SK-N-SH (cell line): ENCODE data around the gene ASS1. TPM values are rescaled to one million over a fixed set of nuclear protein-coding genes. Genes with fewer than 3 reads are reported as not detected.

ENCODE experiments used
- CTCF ChIA-PET: fragments of 300-600, 350-600 bp; formaldehyde crosslinking; extraction: SDS; loops from one replicate; lab custom pipeline; 2021; lab: Yijun Ruan, JAX
- POLR2A ChIA-PET: fragments of 350-600 bp; sonication (Branson Sonifier 250); formaldehyde crosslinking; extraction: SDS; loops from one replicate; lab custom pipeline; 2020; ENCODE audit warnings: antibody characterized with exemption, inconsistent platforms; lab: Yijun Ruan, JAX
- DNase-seq: peaks from one replicate; pipeline ENCODE4 v3.0.0; 2012
- H2AFZ ChIP-seq: fragments of 200-600 bp; sonication (generic); 2 replicates; pipeline ENCODE4 v1.8.1; 2016; ENCODE audit warnings: antibody characterized with exemption, mild to moderate bottlenecking, low read depth
- H3F3A ChIP-seq: fragments of 200-600 bp; sonication (generic); replicated peaks from 2 replicates; pipeline ENCODE3; 2016; ENCODE audit warnings: antibody characterized with exemption, mild to moderate bottlenecking; ENCODE audit not compliant: insufficient read depth
- H3K27ac ChIP-seq, 2 experiments: fragments of 200-500 bp in 1 of 2; fragments of 200-600 bp in 1 of 2; sonication (Bioruptor generic) in 1 of 2; sonication (generic), shearing (Covaris generic) in 1 of 2; 2 replicates each; pipeline versions ENCODE4 v1.5.1 to v1.6.1; 2014 to 2016; ENCODE audit warnings: low read depth in 2 of 2, inconsistent platforms in 1 of 2, low read length in 1 of 2, mild to moderate bottlenecking in 1 of 2, mixed read lengths in 1 of 2
- H3K27me3 ChIP-seq: fragments of 200-600 bp; sonication (generic), shearing (Covaris generic); 2 replicates; pipeline ENCODE4 v1.6.1; 2016; ENCODE audit warnings: mixed run types; ENCODE audit not compliant: insufficient read depth
- H3K36me3 ChIP-seq, 2 experiments: fragments of 200-500 bp in 1 of 2; fragments of 200-600 bp in 1 of 2; sonication (Bioruptor generic) in 1 of 2; sonication (generic) in 1 of 2; replicated peaks in 1 of 2; 2 replicates each; pipeline versions ENCODE3 to v1.5.1; 2014 to 2016; ENCODE audit warnings: low read length in 1 of 2, mild to moderate bottlenecking in 1 of 2; ENCODE audit not compliant: insufficient read depth in 2 of 2, control insufficient read depth in 1 of 2
- H3K4me1 ChIP-seq, 2 experiments: fragments of 200-500 bp in 1 of 2; fragments of 200-600 bp in 1 of 2; sonication (Bioruptor generic) in 1 of 2; sonication (generic), shearing (Covaris generic) in 1 of 2; 2 replicates each; pipeline versions ENCODE4 v1.5.1 to v1.6.1; 2014 to 2016; ENCODE audit warnings: low read depth in 1 of 2, low read length in 1 of 2, mixed run types in 1 of 2; ENCODE audit not compliant: insufficient read depth in 2 of 2, control insufficient read depth in 1 of 2
- H3K4me2 ChIP-seq: fragments of 200-600 bp; sonication (generic), shearing (Covaris generic); 2 replicates; pipeline ENCODE4 v1.6.1; 2017; ENCODE audit warnings: mixed run types
- H3K4me3 ChIP-seq, 2 experiments: fragments of 200-500 bp in 1 of 2; fragments of 200-600 bp in 1 of 2; sonication (Bioruptor generic) in 1 of 2; sonication (generic), shearing (Covaris generic) in 1 of 2; 2 replicates each; pipeline versions ENCODE4 v1.5.1 to v1.8.1; 2014 to 2016; ENCODE audit warnings: low read depth in 2 of 2, inconsistent platforms in 1 of 2, low read length in 1 of 2, mild to moderate bottlenecking in 1 of 2, mixed read lengths in 1 of 2, moderate library complexity in 1 of 2
- H3K79me2 ChIP-seq: fragments of 200-600 bp; sonication (generic); 2 replicates; pipeline ENCODE4 v1.8.1; 2017; ENCODE audit warnings: mild to moderate bottlenecking; ENCODE audit not compliant: insufficient read depth
- H3K9ac ChIP-seq: fragments of 200-600 bp; sonication (generic); 2 replicates; pipeline ENCODE4 v1.6.1; 2017; ENCODE audit warnings: mixed run types
- H3K9me2 ChIP-seq: fragments of 200-600 bp; sonication (generic); 2 replicates; pipeline ENCODE4 v1.6.1; 2017; ENCODE audit warnings: mixed run types
- H3K9me3 ChIP-seq: fragments of 200-600 bp; sonication (generic); 2 replicates; pipeline ENCODE4 v1.6.1; 2017; ENCODE audit warnings: mixed run types, mild to moderate bottlenecking, moderate library complexity
- H4K20me1 ChIP-seq: fragments of 200-600 bp; sonication (generic); 2 replicates; pipeline ENCODE4 v1.6.1; 2017; ENCODE audit warnings: mild to moderate bottlenecking, mixed run types; ENCODE audit not compliant: insufficient read depth
- ELF1 ChIP-seq: IDR thresholded peaks from 2 replicates; pipeline ENCODE4 v1.4.0; 2012
- EP300 ChIP-seq, 2 experiments: IDR thresholded peaks; 2 replicates each; pipeline versions ENCODE4 v1.4.0 to v1.6.1; 2012; ENCODE audit warnings: borderline replicate concordance in 1 of 2, low read depth in 1 of 2, low read length in 1 of 2
- FOXJ3 ChIP-seq: sonication (generic); formaldehyde crosslinking; IDR thresholded peaks from 2 replicates; pipeline ENCODE4 v1.5.1; 2020; ENCODE audit warnings: mild to moderate bottlenecking, missing genetic modification reagents
- GATA2 ChIP-seq: sonication (generic); formaldehyde crosslinking; IDR thresholded peaks from 2 replicates; pipeline ENCODE4 v1.5.0; 2020; ENCODE audit warnings: mild to moderate bottlenecking, missing genetic modification reagents
- MEF2A ChIP-seq: IDR thresholded peaks from 2 replicates; pipeline ENCODE4 v1.4.0; 2012; ENCODE audit warnings: low read depth, borderline replicate concordance
- MXI1 ChIP-seq: IDR thresholded peaks from 2 replicates; pipeline ENCODE4 v1.6.1; 2012; ENCODE audit warnings: mild to moderate bottlenecking, low read depth, low read length, improper control_type of control experiment
- NRF1 ChIP-seq: IDR thresholded peaks from 2 replicates; pipeline ENCODE4 v1.6.1; 2012; ENCODE audit warnings: low read depth, mild to moderate bottlenecking, low read length
- RAD21 ChIP-seq: IDR thresholded peaks from 2 replicates; pipeline ENCODE4 v1.6.1; 2012; ENCODE audit warnings: mild to moderate bottlenecking, low read length
- RCOR1 ChIP-seq: fragments of 150-350 bp; IDR thresholded peaks from 2 replicates; pipeline ENCODE4 v1.6.1; 2017; ENCODE audit warnings: antibody characterized with exemption, low read length
- RFX5 ChIP-seq: IDR thresholded peaks from 2 replicates; pipeline ENCODE4 v1.6.1; 2012; ENCODE audit warnings: mild to moderate bottlenecking, improper control_type of control experiment, low read length
- SIN3A ChIP-seq: IDR thresholded peaks from 2 replicates; pipeline ENCODE4 v1.6.1; 2012; ENCODE audit warnings: low read depth, mild to moderate bottlenecking, low read length, moderate library complexity, borderline replicate concordance
- SMC3 ChIP-seq: IDR thresholded peaks from 2 replicates; pipeline ENCODE4 v1.6.1; 2012; ENCODE audit warnings: low read depth, low read length, improper control_type of control experiment
- TAF1 ChIP-seq: IDR thresholded peaks from 2 replicates; pipeline ENCODE4 v1.6.1; 2012; ENCODE audit warnings: low read depth, mild to moderate bottlenecking, low read length, moderate library complexity, borderline replicate concordance
- TCF12 ChIP-seq: IDR thresholded peaks from 2 replicates; pipeline ENCODE4 v1.4.0; 2012
- TEAD4 ChIP-seq: IDR thresholded peaks from 2 replicates; pipeline ENCODE4 v1.4.0; 2012; ENCODE audit warnings: mild to moderate bottlenecking, borderline replicate concordance; ENCODE audit not compliant: insufficient read depth
- WGBS: methylation state at CpG from one replicate; pipeline ENCODE4 v1.1.6; 2017; ENCODE audit warnings: low lambda C conversion rate; 5-methylcytosine and 5-hydroxymethylcytosine counted together
- polyA plus RNA-seq, 3 experiments: library from polyadenylated mRNA; depleted of rRNA; stranded (reverse); fragments of >200 nt; gene quantifications; 2 replicates each; pipeline ENCODE4 v1.2.3, GENCODE V29; 2012
- TF ChIP-seq, protein P1 (sequence below): IDR thresholded peaks from 2 replicates; pipeline ENCODE4 v1.4.0; 2012; ENCODE audit warnings: low read depth
- TF ChIP-seq, protein P2 (sequence below): IDR thresholded peaks from 2 replicates; pipeline ENCODE4 v1.4.0; 2012; ENCODE audit warnings: low read depth, borderline replicate concordance
- TF ChIP-seq, protein P3 (sequence below): IDR thresholded peaks from 2 replicates; pipeline ENCODE4; 2012

ASS1 gene
- polyA plus RNA-seq, 1 of the 3 experiments (the other 2 are of a cell fraction) = 0.59 TPM

DNA sequence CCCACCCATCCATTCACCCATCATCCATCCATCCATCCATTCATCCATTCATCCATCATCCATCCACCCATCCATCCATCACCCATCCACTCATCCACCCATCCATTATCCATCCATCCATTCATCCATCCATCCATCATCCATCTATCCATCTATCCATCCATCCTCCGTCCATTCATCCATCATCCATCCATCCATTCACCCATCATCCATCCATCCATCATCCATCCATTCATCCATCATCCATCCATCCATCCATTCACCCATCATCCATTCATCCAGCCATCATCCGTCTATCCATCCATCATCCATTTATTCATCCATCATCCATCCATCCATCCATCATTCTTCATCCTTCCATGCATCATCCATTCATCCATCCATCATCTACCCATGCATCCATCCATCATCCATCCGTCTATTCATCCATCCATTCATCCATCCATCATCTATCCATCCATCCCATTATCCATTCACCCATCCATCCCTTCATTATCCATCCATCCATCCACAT is 10.1 kb downstream of the ASS1 start:
- H3K9ac ChIP-seq = no peak overlapping the region
- ChIA-PET POLR2A (no interaction called here), CTCF (interaction anchor here (1.0 to 3.1 kb wide), 6 partner anchors 22 to 348 kb away, joined by 3 to 13 read pairs (median 6); no protein-coding TSS in a partner anchor)
- 45% methylated on average over 3 of the region's 3 CpGs for WGBS
- no peak overlapping the region for H3K4me3 ChIP-seq
- no peaks in the 10 kb centered on the region for H3F3A ChIP-seq
- H3K27ac ChIP-seq = no peak overlapping the region
- H2AFZ ChIP-seq = no peak overlapping the region
- H3K9me3 ChIP-seq = no peaks in the 10 kb centered on the region
- H3K79me2 ChIP-seq = no peaks in the 10 kb centered on the region
- no peaks in the 10 kb centered on the region for H4K20me1 ChIP-seq
- H3K9me2 ChIP-seq = no peaks in the 10 kb centered on the region
- TF ChIP-seq MEF2A (no peak), SIN3A (no peak), GATA2 (CRISPR knock-in tag) (no peak)
- TF ChIP-seq, protein P1, sequence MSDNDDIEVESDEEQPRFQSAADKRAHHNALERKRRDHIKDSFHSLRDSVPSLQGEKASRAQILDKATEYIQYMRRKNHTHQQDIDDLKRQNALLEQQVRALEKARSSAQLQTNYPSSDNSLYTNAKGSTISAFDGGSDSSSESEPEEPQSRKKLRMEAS = no peak
- H3K4me2 ChIP-seq = no peak overlapping the region
- H3K27me3 ChIP-seq = 0 out of 2 replicates have a peak, but pooled peaks cover 6% of the 10 kb centered on the region
- H3K36me3 ChIP-seq = no peaks in the 10 kb centered on the region
- peaks cover 13 to 51% of the 10 kb centered on the region in 2 experiments; a peak in 3 of 4 replicates for H3K4me1 ChIP-seq
- no peak for DNase-seq

DNA sequence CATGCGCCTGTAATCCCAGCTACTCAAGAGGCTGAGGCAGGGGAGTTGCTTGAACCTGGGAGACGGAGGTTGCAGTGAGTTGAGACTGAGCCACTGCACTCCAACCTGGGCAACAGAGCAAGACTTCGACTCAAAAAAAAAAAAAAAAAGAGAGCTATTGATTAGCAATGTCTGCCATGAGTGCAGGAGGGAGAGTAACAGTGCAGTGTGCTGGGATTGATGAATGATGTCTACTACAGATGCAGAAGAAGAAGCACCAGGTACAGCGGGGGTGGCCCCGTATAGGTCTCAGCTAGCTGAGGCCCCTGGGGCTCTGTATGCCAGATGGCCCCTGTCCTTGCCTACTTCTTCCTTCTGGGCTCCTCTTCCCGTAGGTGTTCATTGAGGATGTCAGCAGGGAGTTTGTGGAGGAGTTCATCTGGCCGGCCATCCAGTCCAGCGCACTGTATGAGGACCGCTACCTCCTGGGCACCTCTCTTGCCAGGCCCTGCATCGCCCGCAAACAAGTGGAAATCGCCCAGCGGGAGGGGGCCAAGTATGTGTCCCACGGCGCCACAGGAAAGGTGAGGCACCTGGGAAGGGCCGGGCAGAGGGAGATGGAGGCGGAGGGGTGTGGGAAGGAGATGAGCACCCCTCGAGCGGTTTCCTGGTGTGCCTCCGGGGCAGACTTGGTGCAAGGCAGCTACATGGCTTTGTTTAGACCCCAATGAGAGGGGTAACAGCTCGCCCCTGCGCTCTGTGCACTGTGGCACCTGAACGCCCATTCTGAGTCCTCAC is 13.5 kb downstream of the ASS1 start:
- CTCF ChIA-PET = interaction anchor here (0.6 to 28.4 kb wide), 4 partner anchors 37 to 264 kb away, joined by 3 to 520 read pairs (median 3); no protein-coding TSS in a partner anchor

DNA sequence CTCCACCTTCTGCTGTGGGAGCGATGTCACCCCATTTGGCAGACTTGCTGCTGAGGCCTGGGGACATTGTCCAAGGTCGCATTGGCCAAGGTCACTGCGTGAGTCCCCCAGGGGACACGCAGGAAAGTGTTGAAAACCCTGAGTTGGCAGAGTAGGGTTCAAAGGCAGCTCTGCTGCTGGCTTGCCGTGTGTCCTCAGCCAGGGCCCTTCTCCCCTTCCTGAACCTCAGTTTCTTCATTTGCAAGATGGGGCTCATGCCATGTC is 14.0 kb downstream of the ASS1 start:
- CTCF ChIA-PET = interaction anchor here (0.7 to 28.4 kb wide), 2 partner anchors 37 to 225 kb away, joined by 3 to 520 read pairs; no protein-coding TSS in a partner anchor
- H3K9me3 ChIP-seq = no peaks in the 10 kb centered on the region
- H3K9ac ChIP-seq = no peak overlapping the region
- 88% methylated on average over 5 of the region's 5 CpGs for WGBS
- H3F3A ChIP-seq = no peaks in the 10 kb centered on the region
- POLR2A ChIA-PET = no interaction called here
- DNase-seq = no peak
- no peak overlapping the region for H3K4me2 ChIP-seq
- no peak for TF ChIP-seq RAD21
- no peak for TF ChIP-seq GATA2 (CRISPR knock-in tag)
- TF ChIP-seq, protein P2, sequence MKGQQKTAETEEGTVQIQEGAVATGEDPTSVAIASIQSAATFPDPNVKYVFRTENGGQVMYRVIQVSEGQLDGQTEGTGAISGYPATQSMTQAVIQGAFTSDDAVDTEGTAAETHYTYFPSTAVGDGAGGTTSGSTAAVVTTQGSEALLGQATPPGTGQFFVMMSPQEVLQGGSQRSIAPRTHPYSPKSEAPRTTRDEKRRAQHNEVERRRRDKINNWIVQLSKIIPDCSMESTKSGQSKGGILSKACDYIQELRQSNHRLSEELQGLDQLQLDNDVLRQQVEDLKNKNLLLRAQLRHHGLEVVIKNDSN = no peak
- TF ChIP-seq RCOR1 = no peak
- TF ChIP-seq, protein P3, sequence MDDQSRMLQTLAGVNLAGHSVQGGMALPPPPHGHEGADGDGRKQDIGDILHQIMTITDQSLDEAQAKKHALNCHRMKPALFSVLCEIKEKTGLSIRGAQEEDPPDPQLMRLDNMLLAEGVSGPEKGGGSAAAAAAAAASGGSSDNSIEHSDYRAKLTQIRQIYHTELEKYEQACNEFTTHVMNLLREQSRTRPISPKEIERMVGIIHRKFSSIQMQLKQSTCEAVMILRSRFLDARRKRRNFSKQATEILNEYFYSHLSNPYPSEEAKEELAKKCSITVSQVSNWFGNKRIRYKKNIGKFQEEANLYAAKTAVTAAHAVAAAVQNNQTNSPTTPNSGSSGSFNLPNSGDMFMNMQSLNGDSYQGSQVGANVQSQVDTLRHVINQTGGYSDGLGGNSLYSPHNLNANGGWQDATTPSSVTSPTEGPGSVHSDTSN = no peak
- no peak for TF ChIP-seq ELF1
- no peak for TF ChIP-seq TAF1
- TF ChIP-seq EP300 (IDR thresholded peaks at IDR 0.05; ENCODE audit: borderline replicate concordance in 1 of 2, low read depth in 1 of 2, low read length in 1 of 2) = no peak
- no peak for TF ChIP-seq TEAD4
- no peak for TF ChIP-seq FOXJ3 (CRISPR knock-in tag)
- TF ChIP-seq RFX5 = no peak
- TF ChIP-seq TCF12 = no peak
- TF ChIP-seq MXI1 = no peak
- H3K27ac ChIP-seq = no peak overlapping the region
- no peak overlapping the region for H3K4me3 ChIP-seq
- H3K36me3 ChIP-seq = no peaks in the 10 kb centered on the region
- no peaks in the 10 kb centered on the region for H3K79me2 ChIP-seq
- no peaks in the 10 kb centered on the region for H3K9me2 ChIP-seq
- H3K27me3 ChIP-seq = 0 out of 2 replicates have a peak, but pooled peaks cover 6% of the 10 kb centered on the region
- no peak overlapping the region for H2AFZ ChIP-seq
- H4K20me1 ChIP-seq = no peaks in the 10 kb centered on the region
- H3K4me1 ChIP-seq = peaks cover 0 to 17% of the 10 kb centered on the region in 2 experiments; a peak in 1 of 4 replicates

More for the DNA sequence above, 13.5 kb downstream of the ASS1 start:
- Histone ChIP-seq H3K9me3 (no peaks in the 10 kb centered on the region), H3K9ac (no peak overlapping the region)
- TF ChIP-seq RAD21 (no peak), SIN3A (no peak), SMC3 (no peak), NRF1 (no peak), TEAD4 (no peak)
- TF ChIP-seq, all 33 proteins: peak for 0
- Histone ChIP-seq H4K20me1 (no peaks in the 10 kb centered on the region), H3K4me1 (peaks cover 0 to 22% of the 10 kb centered on the region in 2 experiments; a peak in 1 of 4 replicates), H3F3A (no peaks in the 10 kb centered on the region), H3K27me3 (0 out of 2 replicates have a peak, but pooled peaks cover 6% of the 10 kb centered on the region), H2AFZ (no peak overlapping the region), H3K36me3 (no peaks in the 10 kb centered on the region), H3K4me2 (no peak overlapping the region), H3K79me2 (no peaks in the 10 kb centered on the region), H3K9me2 (no peaks in the 10 kb centered on the region), H3K4me3 (no peak overlapping the region), H3K27ac (no peak overlapping the region)
- DNase-seq = no peak
- POLR2A ChIA-PET = interaction anchor here (0.6 kb wide), 1 partner anchor 56 kb away, joined by 3 read pairs; no protein-coding TSS in a partner anchor
- WGBS = 85% methylated on average over 20 of the region's 23 CpGs
